ENCODE data around the gene LIPC.

- no peak for TF ChIP-seq STAT1 (IDR thresholded peaks at IDR 0.05; ENCODE audit: unreplicated experiment)
- TF ChIP-seq CTCF (conservative IDR thresholded peaks at IDR 0.05; ENCODE audit: low read depth in 2 of 2) = no peak
- no peak for TF ChIP-seq EZH2phosphoT487 (IDR thresholded peaks at IDR 0.05; ENCODE audit: unreplicated experiment)
- TF ChIP-seq POLR2AphosphoS5 (IDR thresholded peaks at IDR 0.05; ENCODE audit: low read depth) = no peak
- no peak for TF ChIP-seq EZH2 (IDR thresholded peaks at IDR 0.05; ENCODE audit: low read depth, unreplicated experiment)
- no peak for TF ChIP-seq ETS1 (IDR thresholded peaks at IDR 0.05)
- TF ChIP-seq ZNF114 (CRISPR knock-in tag; IDR thresholded peaks at IDR 0.05) = no peak
- no peak for TF ChIP-seq ZNF462 (CRISPR knock-in tag; IDR thresholded peaks at IDR 0.05)
- no peak for TF ChIP-seq REST (IDR thresholded peaks at IDR 0.05; ENCODE audit: unreplicated experiment)
- no peak for TF ChIP-seq CREB1 (CRISPR knock-in tag; IDR thresholded peaks at IDR 0.05; ENCODE audit: low read depth)
- no peak for TF ChIP-seq NANOG (IDR thresholded peaks at IDR 0.05; ENCODE audit: borderline replicate concordance)
These were observed 610 bp downstream of the LIPC start for GRCh38 chr15:58432401-58432800.
